Muscle layer of duodenum (tissue), 2 donors: ENCODE results near the gene LIN28A.

Experiments
- H3K27ac ChIP-seq: one replicate; pipeline ENCODE4 v1.7.0; 2013; ENCODE audit warnings: mild to moderate bottlenecking, low read length
- H3K27me3 ChIP-seq: one replicate; pipeline ENCODE4 v1.7.0; 2013; ENCODE audit warnings: low read depth, mild to moderate bottlenecking, control low read depth, low read length
- H3K36me3 ChIP-seq, 2 donors: one replicate each; pipeline ENCODE4 v1.7.0; 2013; ENCODE audit warnings: low read length in 2 of 2, control low read depth in 1 of 2, mild to moderate bottlenecking in 1 of 2; ENCODE audit not compliant: insufficient read depth in 2 of 2, control insufficient read depth in 1 of 2
- H3K4me1 ChIP-seq, 2 donors: one replicate each; pipeline ENCODE4 v1.7.0; 2013; ENCODE audit warnings: low read length in 2 of 2, mild to moderate bottlenecking in 2 of 2, control low read depth in 1 of 2, moderate library complexity in 1 of 2; ENCODE audit not compliant: insufficient read depth in 2 of 2, control insufficient read depth in 1 of 2
- H3K4me3 ChIP-seq, 2 donors: one replicate each; pipeline ENCODE4 v1.7.0; 2013; ENCODE audit warnings: low read length in 2 of 2, low read depth in 1 of 2, mild to moderate bottlenecking in 1 of 2
- H3K9me3 ChIP-seq, 2 donors: one replicate each; pipeline ENCODE4 v1.7.0; 2013; ENCODE audit warnings: low read length in 2 of 2, control low read depth in 1 of 2, mild to moderate bottlenecking in 1 of 2; ENCODE audit not compliant: control insufficient read depth in 1 of 2
- donor health status: healthy.

The LIN28A gene

DNA sequence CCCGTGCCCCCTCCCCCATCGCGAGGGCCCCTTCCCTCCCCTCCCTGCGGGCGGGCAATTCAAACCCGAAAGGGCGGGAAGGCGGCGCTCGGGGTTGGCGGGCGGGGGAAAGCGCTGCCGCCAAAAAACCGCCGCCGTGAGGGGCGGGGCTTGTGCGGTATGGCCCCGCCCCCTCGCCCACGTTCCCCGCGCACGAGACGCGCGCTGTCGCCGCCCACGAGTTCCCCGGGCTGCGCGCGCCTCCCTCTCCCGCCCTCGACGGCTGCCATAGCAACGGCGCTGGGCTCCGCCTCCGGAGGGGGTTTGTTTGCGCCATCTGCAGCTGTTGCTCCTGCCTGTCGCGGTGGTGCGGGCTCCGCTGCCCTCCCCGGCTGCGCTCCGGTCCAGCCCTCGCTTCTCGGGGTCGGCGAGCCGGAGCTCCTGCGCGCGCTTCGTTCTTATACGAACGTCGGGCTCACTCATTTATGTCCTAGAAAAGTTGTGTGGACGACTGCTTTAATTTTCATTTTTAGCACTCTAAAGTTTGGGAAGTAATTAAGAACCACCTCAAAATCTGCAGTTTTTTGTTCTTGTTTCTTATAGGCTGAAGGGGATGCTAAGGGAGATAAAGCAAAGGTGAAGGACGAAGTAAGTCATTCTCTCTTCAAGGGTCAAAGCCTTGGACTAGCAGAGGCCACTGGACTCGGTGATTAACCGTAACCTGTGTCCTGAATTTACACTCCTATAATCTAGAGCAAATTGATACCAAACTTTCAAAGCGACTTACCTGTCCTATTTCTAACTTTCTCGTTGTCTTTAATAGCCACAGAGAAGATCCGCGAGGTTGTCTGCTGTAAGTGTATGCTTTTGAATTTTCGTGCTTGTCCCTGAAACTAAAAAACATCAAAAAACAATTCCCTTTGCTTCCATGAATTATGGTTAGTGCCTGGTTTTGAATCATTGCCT lies 62.6 kb downstream of the LIN28A start:
- Histone ChIP-seq H3K27me3 (no peaks in the 10 kb centered on the region), H3K4me3 (peak overlapping the region; percentile 76 to 81), H3K36me3 (peaks cover 23 to 33% of the 10 kb centered on the region in 2 donors), H3K4me1 (peaks cover 12 to 35% of the 10 kb centered on the region in 2 donors), H3K9me3 (no peaks in the 10 kb centered on the region), H3K27ac (peak overlapping the region; percentile 69)

DNA sequence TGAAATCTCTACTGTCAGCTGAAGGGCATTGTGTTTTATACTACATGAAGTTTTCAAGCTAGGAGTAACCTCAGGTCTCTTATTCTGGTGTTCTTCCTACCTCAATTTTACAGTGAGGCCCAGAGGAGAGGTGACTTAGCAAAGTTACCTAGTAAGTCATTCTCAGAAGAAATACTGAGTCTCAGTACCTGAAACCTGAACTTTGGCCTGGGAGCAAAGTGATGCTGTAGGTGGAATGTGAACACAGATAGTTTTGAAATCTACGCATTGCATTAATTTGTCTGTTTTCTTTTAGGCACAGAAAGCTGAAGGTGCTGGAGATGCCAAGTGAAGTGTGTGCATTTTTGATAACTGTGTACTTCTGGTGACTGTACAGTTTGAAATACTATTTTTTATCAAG lies 64.2 kb downstream of the LIN28A start:
- Histone ChIP-seq H3K4me1 (peaks cover 12 to 35% of the 10 kb centered on the region in 2 donors), H3K4me3 (no peak overlapping the region), H3K27me3 (no peaks in the 10 kb centered on the region), H3K9me3 (no peaks in the 10 kb centered on the region), H3K36me3 (peaks cover 23 to 29% of the 10 kb centered on the region in 2 donors), H3K27ac (no peak overlapping the region)

DNA sequence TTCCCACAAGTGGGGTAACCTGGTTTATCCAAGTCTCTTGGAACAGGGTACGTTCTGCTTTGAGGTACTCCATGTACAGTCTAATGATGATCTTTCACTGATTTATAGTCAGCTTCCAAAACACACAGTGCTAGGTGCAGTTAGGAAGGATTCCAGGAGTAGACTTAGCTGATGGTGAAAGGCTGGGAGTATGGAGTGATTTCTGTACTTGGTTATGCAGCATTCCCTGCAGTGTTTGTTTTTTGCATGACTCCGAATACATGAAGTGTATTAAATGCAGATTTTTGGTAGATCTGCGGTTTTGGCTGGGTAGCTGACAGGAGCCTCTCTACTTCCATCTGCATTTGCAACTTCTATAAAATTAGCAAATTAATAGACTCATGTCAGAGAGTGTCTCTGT lies 65.4 kb downstream of the LIN28A start:
- H3K4me1 ChIP-seq, result peaks cover 12 to 30% of the 10 kb centered on the region in 2 donors
- no peak overlapping the region for H3K27ac ChIP-seq
- peaks cover 23 to 29% of the 10 kb centered on the region in 2 donors for H3K36me3 ChIP-seq
- no peaks in the 10 kb centered on the region for H3K9me3 ChIP-seq
- H3K4me3 ChIP-seq, result no peak overlapping the region
- H3K27me3 ChIP-seq, result no peaks in the 10 kb centered on the region

DNA sequence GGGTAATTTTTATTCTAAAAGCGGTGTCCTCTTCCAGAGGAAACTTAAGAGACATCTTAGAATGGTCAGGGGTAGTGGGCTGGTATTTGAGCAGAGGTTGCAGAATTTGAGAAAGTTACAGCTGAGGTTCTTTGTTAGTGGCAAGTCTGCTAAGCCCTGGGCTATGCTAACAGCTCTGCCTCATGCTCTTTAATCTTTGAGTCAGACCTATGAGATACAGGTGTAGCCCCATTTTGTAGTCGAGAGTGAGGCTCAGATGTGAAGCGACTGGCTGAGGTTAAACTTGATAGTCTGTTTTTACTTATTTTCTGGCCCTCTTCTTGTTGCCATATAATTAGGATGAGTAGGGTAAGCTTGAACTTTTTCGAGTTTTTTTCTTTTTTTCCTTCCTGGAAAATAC lies 66.3 kb downstream of the LIN28A start:
- Histone ChIP-seq H3K4me1 (peaks cover 12 to 20% of the 10 kb centered on the region in 2 donors), H3K9me3 (no peaks in the 10 kb centered on the region), H3K27me3 (no peaks in the 10 kb centered on the region), H3K27ac (no peak overlapping the region), H3K4me3 (no peak overlapping the region), H3K36me3 (peaks cover 23 to 29% of the 10 kb centered on the region in 2 donors)

DNA sequence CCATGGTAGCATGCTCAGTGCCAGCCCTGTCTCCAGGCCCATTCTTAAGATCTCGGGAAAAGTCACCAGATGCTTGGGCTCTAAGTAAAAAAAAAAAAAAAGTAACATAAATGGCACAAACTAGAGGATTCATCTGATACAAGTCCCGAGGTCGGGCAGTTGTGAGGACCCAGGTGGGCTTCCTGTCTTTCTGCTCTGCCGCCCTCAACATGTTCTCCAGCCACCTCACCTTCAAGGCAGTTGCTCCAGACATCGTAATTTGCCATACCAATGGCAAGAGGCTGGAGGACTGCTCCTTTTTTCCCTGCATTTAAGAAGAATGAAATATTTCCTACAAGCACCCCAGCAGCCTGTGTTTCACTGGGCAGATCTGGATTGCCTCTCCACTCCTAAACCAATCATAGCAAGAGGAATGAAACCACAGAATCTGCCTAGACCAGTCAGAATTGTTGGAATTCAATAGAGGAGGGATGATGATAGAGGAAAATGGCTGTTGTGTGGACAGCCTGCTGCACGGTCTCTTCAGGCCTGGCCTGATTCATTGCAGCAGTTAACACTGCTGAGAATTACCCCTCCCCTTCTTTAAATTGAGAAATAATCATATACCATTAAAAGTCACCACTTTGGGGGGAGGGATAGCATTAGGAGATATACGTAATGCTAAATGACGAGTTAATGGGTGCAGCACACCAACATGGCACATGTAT lies 67.0 kb downstream of the LIN28A start:
- Histone ChIP-seq H3K9me3 (no peaks in the 10 kb centered on the region), H3K4me3 (no peak overlapping the region), H3K4me1 (peaks cover 12 to 20% of the 10 kb centered on the region in 2 donors), H3K36me3 (peaks cover 23 to 29% of the 10 kb centered on the region in 2 donors), H3K27ac (no peak overlapping the region), H3K27me3 (no peaks in the 10 kb centered on the region)

DNA sequence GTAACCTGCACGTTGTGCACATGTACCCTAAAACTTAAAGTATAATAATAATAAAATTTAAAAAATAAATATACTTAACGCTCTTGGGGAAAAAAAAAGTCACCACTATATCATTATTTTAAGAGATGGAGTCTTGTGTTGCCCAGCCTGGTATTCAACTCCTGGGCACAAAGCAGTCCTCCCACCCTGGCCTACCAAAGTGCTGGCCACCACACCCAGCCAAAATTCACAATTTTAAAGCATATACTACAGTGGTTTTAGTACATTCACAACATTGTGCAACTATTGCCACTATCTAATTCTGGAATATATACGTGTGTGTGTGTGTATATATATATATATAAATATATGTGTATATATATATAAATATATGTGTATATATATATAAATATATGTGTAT lies 67.5 kb downstream of the LIN28A start:
- Histone ChIP-seq H3K36me3 (peaks cover 23 to 29% of the 10 kb centered on the region in 2 donors), H3K9me3 (no peaks in the 10 kb centered on the region), H3K27ac (no peak overlapping the region), H3K4me3 (no peak overlapping the region), H3K27me3 (no peaks in the 10 kb centered on the region), H3K4me1 (peaks cover 12 to 20% of the 10 kb centered on the region in 2 donors)

DNA sequence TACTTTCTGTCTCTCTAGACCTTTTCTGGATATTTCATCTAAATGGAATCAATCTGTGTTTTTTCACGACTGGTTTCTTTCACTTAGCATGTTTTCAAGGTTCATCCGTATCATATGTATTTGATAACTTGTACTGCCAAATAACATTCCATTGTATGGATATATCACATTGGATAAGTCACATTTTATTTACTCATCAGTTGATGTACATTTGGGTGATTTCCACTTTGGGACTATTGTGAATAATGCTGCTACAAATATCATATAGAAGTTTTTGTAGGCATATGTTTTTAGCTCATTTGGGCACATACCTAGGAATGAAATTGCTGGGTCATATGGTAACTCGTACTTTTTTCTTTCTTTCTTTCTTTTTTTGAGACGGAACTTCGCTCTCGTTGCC lies 68.4 kb downstream of the LIN28A start:
- Histone ChIP-seq H3K9me3 (no peaks in the 10 kb centered on the region), H3K4me1 (peaks cover 5 to 12% of the 10 kb centered on the region in 2 donors), H3K27ac (no peak overlapping the region), H3K27me3 (no peaks in the 10 kb centered on the region), H3K4me3 (no peak overlapping the region), H3K36me3 (peaks cover 21 to 24% of the 10 kb centered on the region in 2 donors)
